ENCODE data around the gene EPB41L4A.

DNA sequence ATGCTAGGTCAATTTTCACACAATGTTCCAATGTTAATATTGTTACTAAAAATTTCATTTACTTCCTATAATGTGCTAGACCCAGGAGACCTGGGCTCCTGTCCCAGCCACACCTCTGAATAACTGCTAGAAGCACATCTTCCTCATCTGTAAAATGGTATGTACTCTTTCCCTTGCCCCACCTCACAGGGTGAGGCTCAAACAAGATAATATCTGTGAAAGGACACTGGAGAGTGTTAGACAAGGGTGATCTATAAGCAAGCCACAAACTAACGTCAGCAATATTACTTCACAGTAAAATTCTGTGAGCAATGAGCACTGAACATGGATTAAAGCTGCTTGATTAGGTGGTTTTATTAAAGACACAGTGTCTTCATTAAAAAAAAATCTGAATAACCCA is 186.4 kb downstream of the EPB41L4A start:
- TF ChIP-seq, protein P1, sequence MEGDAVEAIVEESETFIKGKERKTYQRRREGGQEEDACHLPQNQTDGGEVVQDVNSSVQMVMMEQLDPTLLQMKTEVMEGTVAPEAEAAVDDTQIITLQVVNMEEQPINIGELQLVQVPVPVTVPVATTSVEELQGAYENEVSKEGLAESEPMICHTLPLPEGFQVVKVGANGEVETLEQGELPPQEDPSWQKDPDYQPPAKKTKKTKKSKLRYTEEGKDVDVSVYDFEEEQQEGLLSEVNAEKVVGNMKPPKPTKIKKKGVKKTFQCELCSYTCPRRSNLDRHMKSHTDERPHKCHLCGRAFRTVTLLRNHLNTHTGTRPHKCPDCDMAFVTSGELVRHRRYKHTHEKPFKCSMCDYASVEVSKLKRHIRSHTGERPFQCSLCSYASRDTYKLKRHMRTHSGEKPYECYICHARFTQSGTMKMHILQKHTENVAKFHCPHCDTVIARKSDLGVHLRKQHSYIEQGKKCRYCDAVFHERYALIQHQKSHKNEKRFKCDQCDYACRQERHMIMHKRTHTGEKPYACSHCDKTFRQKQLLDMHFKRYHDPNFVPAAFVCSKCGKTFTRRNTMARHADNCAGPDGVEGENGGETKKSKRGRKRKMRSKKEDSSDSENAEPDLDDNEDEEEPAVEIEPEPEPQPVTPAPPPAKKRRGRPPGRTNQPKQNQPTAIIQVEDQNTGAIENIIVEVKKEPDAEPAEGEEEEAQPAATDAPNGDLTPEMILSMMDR (IDR thresholded peaks at IDR 0.05), result no peak
- no peak for TF ChIP-seq POLR2A (IDR thresholded peaks at IDR 0.05)
